ENCODE measurements around the gene WRAP73. TPM values are rescaled to one million over a fixed set of nuclear protein-coding genes. Genes with fewer than 3 reads are reported as not detected.

Gene WRAP73
- total RNA-seq, 4 donors from 2014 or later: 16.8 to 20.5 (median 19.5) TPM

DNA sequence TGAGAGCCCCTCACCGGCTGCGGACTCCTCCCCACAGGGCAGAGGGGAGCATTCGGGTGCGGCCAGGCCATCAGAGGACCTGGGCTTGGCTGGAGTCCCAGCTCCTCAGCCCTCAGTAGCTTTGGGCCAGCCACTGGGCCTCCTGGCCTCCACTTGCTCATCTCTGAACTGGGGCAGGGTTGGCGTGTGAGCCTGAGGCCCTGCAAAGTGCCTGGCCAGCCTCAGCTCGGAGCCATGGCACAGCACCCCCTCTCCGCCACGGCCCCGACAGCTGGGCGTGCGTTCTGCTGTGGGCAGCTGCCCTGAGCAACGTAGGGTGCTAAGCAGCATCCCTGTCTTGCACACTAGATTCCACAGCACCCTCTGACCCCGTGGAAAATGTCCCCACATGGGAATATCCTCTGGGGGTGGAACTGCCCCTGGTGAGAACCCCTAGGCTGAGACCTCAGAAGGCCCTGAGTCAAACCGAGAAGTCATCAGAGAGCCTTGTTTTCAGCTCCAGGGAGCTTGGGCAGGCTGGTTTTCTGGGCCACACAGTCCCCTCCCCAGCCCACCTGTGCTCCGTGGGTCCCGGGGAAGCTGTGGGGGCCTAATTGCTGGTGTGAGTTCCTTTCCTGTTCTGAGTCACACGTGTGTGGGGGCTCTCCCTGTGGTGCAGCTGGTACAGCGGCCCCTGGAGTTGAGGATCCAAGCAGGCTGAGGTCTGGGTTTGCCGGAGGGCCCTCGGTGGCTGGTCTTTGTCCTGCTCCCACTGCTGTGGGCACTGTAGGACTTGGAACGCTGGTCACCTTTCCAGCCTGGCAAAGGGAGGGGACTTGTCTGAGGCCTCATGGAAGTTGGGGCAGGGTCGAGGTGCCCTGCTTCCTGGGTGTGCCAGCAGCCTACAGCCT lies 26.9 kb upstream of the WRAP73 start:
- TF ChIP-seq, protein P1, sequence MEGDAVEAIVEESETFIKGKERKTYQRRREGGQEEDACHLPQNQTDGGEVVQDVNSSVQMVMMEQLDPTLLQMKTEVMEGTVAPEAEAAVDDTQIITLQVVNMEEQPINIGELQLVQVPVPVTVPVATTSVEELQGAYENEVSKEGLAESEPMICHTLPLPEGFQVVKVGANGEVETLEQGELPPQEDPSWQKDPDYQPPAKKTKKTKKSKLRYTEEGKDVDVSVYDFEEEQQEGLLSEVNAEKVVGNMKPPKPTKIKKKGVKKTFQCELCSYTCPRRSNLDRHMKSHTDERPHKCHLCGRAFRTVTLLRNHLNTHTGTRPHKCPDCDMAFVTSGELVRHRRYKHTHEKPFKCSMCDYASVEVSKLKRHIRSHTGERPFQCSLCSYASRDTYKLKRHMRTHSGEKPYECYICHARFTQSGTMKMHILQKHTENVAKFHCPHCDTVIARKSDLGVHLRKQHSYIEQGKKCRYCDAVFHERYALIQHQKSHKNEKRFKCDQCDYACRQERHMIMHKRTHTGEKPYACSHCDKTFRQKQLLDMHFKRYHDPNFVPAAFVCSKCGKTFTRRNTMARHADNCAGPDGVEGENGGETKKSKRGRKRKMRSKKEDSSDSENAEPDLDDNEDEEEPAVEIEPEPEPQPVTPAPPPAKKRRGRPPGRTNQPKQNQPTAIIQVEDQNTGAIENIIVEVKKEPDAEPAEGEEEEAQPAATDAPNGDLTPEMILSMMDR (IDR thresholded peaks at IDR 0.05; ENCODE audit: low read depth): no peak

DNA sequence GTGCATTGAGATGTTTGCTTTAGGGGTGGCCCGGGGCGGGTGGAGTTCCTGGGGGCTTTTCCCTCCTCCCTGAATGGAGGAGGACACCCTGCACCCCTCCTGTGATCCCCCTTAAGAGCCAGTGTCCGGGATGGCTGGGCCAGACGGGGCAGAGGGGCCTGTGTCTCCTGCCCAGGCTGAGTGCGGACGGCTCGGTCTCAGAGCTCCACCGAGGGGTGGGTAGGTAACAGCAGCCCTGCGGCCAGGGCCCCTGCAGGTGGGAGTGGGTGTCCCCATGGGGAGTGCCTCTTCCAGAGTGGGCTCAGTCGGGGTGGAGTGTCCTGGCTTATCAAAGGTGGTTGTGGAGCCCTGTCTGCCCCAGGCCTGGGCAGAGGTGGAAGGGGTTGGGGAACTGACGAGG lies 25.5 kb upstream of the WRAP73 start:
- TF ChIP-seq, protein P1 (IDR thresholded peaks at IDR 0.05; ENCODE audit: low read depth): no peak

GRCh38 chr1:3674100-3675094 lies 24.5 kb upstream of the WRAP73 start:
- TF ChIP-seq, protein P1 (IDR thresholded peaks at IDR 0.05; ENCODE audit: low read depth): no peak

DNA sequence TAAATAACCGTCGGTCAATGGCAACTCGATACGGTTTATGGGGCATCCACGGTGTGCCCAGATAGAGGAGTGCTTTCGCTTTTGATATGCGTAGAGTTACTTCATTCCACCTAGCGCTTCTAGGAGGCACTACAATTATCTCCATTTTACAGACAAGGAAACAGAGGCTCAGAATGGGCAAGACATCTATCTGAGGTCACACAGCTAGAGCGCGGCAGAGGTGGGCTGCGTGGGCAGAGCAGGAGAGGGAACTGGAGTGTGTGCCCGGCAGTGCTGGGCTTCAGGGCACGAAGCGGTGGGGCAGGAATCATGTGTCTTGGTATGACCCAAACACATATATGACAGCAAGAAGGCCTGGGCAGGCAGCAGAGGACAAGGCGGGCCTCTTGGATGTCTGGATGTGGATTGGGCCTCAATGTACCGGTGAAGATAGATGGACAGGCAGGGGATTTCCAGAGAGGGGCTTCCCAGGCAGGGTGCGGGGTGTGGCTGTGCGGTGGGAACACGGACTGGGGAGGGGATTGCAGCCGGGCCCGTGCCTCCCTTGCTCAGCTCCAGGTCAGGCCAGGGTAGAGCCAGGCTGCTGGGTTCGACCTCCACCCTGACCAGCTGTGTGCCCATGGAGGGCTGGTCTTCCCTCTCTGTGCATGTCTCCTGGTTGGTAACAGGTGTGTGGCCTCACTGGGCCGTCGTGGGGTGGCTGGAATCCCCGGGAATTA lies 23.6 kb upstream of the WRAP73 start:
- TF ChIP-seq, protein P1 (IDR thresholded peaks at IDR 0.05; ENCODE audit: low read depth): no peak

GRCh38 chr1:3672971-3673361 lies 23.1 kb upstream of the WRAP73 start:
- TF ChIP-seq, protein P1 (IDR thresholded peaks at IDR 0.05; ENCODE audit: low read depth): no peak

GRCh38 chr1:3672231-3672970 lies 22.5 kb upstream of the WRAP73 start:
- TF ChIP-seq, protein P1 (IDR thresholded peaks at IDR 0.05; ENCODE audit: low read depth): no peak
